Measurements from ENCODE around the gene DDA1. TPM values are rescaled to one million over a fixed set of nuclear protein-coding genes. Genes with fewer than 3 reads are reported as not detected.

Gene DDA1
- total RNA-seq, 1 donor from 2014 or later: 31.1 TPM

- CTCF ChIA-PET: interaction anchor here (0.7 to 2.3 kb wide), 13 partner anchors 11 to 239 kb away, joined by 3 to 14 read pairs (median 4); partner anchors contain the start of genes ANKLE1, ANO8 and BABAM1
- POLR2A ChIA-PET: interaction anchor here (0.5 to 1.2 kb wide), 23 partner anchors 12 to 1226 kb away, joined by 3 to 19 read pairs (median 5); partner anchors contain the start of genes ANO8, BABAM1, MVB12A and USE1
- TF ChIP-seq CTCF (IDR thresholded peaks at IDR 0.05): no peak
- DNase-seq (no peak), ATAC-seq (ENCODE audit: low read depth) (no peak)
- Mint-ChIP-seq H3K27me3 (no peaks in the 10 kb centered on the region), H3K4me3 (peak overlapping the region; percentile 88), H3K36me3 (ENCODE audit: low read depth) (peaks cover 9% of the 10 kb centered on the region), H3K27ac (peak overlapping the region; percentile 91), H3K9me3 (no peaks in the 10 kb centered on the region), H3K4me1 (peaks cover 45% of the 10 kb centered on the region)
- intact Hi-C loops (cut with micrococcal nuclease): loop anchor here (1.0 to 10.0 kb wide), 7 partner anchors 13 to 718 kb away; partner anchors contain the start of genes BABAM1 and GTPBP3
Measured at GRCh38 chr19:17305216-17305516, 4.2 kb upstream of the DDA1 start.

- ChIA-PET CTCF (interaction anchor here (0.7 to 2.3 kb wide), 13 partner anchors 11 to 240 kb away, joined by 3 to 14 read pairs (median 4); partner anchors contain the start of genes ANKLE1, ANO8 and BABAM1), POLR2A (interaction anchor here (0.5 to 1.2 kb wide), 26 partner anchors 13 to 1227 kb away, joined by 3 to 19 read pairs (median 4); partner anchors contain the start of genes ANO8, BABAM1, MVB12A and USE1)
- ATAC-seq (ENCODE audit: low read depth): peak; percentile 69
- intact Hi-C loops (cut with micrococcal nuclease): loop anchor here (1.0 to 10.0 kb wide), 7 partner anchors 13 to 718 kb away; partner anchors contain the start of genes BABAM1 and GTPBP3
- Mint-ChIP-seq H3K4me3 (peak within 1 kb of the TSS; percentile 88), H3K9me3 (no peaks in the 10 kb centered on the region), H3K27me3 (no peaks in the 10 kb centered on the region), H3K4me1 (peaks cover 51% of the 10 kb centered on the region), H3K36me3 (ENCODE audit: low read depth) (peaks cover 7% of the 10 kb centered on the region), H3K27ac (peak within 1 kb of the TSS; percentile 91)
- DNase-seq: peak; percentile 88
- no peak for TF ChIP-seq CTCF (IDR thresholded peaks at IDR 0.05)
Measured at GRCh38 chr19:17305517-17306284, 3.7 kb upstream of the DDA1 start, which contains the start of gene MRPL34. Gene MRPL34, plus strand, starts transcription at chr19:17305872. Its CDS starts 21 bp downstream, at chr19:17305893.

GRCh38 chr19:17306285-17306714 is 3.1 kb upstream of the DDA1 start:
- intact Hi-C loops (cut with micrococcal nuclease): loop anchor here (5.0 to 10.0 kb wide), 2 partner anchors 411 to 719 kb away; no protein-coding TSS in a partner anchor
- Mint-ChIP-seq H3K4me1 (peaks cover 53% of the 10 kb centered on the region), H3K36me3 (ENCODE audit: low read depth) (peaks cover 7% of the 10 kb centered on the region), H3K27me3 (no peaks in the 10 kb centered on the region), H3K27ac (peak overlapping the region; percentile 91), H3K9me3 (no peaks in the 10 kb centered on the region), H3K4me3 (peak overlapping the region; percentile 88)
- TF ChIP-seq CTCF (IDR thresholded peaks at IDR 0.05): no peak
- DNase-seq (no peak), ATAC-seq (ENCODE audit: low read depth) (no peak)
- POLR2A ChIA-PET: interaction anchor here (0.5 to 1.0 kb wide), 4 partner anchors 27 to 857 kb away, joined by 3 to 5 read pairs (median 4); partner anchors contain the start of gene USE1
- CTCF ChIA-PET: interaction anchor here (1.6 kb wide), 1 partner anchor 14 kb away, joined by 14 read pairs; no protein-coding TSS in a partner anchor

DNA sequence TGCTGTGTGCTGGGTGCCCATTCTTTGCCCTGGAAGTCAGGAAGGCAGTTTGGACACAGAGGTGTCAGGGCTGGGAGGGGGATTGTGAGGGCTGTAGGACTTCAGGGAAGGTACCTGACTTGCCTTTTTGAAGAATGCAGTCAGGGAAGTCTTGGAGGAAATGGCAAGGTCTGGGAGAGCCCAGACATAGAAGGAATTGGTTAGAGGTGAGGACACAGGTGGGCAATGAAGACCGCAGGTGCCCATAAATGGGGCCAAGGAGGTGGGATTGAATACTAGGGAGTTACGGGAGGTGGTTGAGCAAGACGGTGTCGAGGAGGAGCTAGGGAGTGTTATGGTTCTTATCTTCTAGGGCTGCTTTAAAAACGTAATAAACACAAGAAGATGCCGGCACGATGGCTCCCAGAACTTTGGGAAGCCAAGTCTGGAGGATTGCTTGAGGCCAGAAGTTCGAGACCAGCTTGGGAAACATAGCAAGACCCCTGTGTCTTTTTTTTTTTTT is 1.4 kb upstream of the DDA1 start:
- H3K4me1 Mint-ChIP-seq: peaks cover 50% of the 10 kb centered on the region
- intact Hi-C loops (cut with micrococcal nuclease): loop anchor here (5.0 to 10.0 kb wide), 2 partner anchors 413 to 721 kb away; no protein-coding TSS in a partner anchor
- H3K27me3 Mint-ChIP-seq: no peaks in the 10 kb centered on the region
- DNase-seq (no peak), ATAC-seq (ENCODE audit: low read depth) (no peak)
- CTCF ChIA-PET: no interaction called here
- H3K9me3 Mint-ChIP-seq: no peaks in the 10 kb centered on the region
- no peak for TF ChIP-seq CTCF (IDR thresholded peaks at IDR 0.05)
- H3K27ac Mint-ChIP-seq: no peak overlapping the region
- H3K36me3 Mint-ChIP-seq (ENCODE audit: low read depth): peaks cover 13% of the 10 kb centered on the region
- H3K4me3 Mint-ChIP-seq: no peak overlapping the region
- POLR2A ChIA-PET: interaction anchor here (1.7 kb wide), 1 partner anchor 27 kb away, joined by 9 read pairs; the partner anchor contains the start of gene ANO8
